Uterus (tissue), 4 donors: Measurements from ENCODE around the gene RPP30. TPM values are rescaled to one million over a fixed set of nuclear protein-coding genes. Genes with fewer than 3 reads are reported as not detected.

Experiments
- DNase-seq, 2 donors: peaks; one replicate each; pipeline ENCODE4 v3.0.0-alpha.2; 2019 to 2020
- H3K27ac ChIP-seq, 2 donors: fragments of 200-600 bp; sonication (generic); 1 replicate in 1 of 2; 2 replicates in 1 of 2; pipeline ENCODE4 v1.5.1; 2016 to 2018
- H3K27me3 ChIP-seq, 2 donors: fragments of 200-600 bp; sonication (generic); one replicate each; pipeline ENCODE4 v1.5.1; 2018 to 2019; ENCODE audit warnings: control low read depth in 1 of 2
- H3K36me3 ChIP-seq, 2 donors: fragments of 200-600 bp; sonication (generic); one replicate each; pipeline ENCODE4 v1.5.1; 2019; ENCODE audit warnings: control low read depth in 1 of 2
- H3K4me1 ChIP-seq, 2 donors: fragments of 200-600 bp; sonication (generic); one replicate each; pipeline ENCODE4 v1.5.1; 2018 to 2019; ENCODE audit warnings: control low read depth in 1 of 2
- H3K4me3 ChIP-seq, 2 donors: fragments of 200-600 bp; sonication (generic); 1 replicate in 1 of 2; 2 replicates in 1 of 2; pipeline ENCODE4 v1.5.1; 2018 to 2019; ENCODE audit warnings: mild to moderate bottlenecking in 1 of 2
- H3K9me3 ChIP-seq, 2 donors: fragments of 200-600 bp; sonication (generic); one replicate each; pipeline ENCODE4 v1.5.1; 2019; ENCODE audit warnings: control low read depth in 1 of 2
- CTCF ChIP-seq, 4 experiments: fragments of 200-600 bp in 2 of 4; fragments of 450-650 bp in 2 of 4; sonication (generic) in 2 of 4; IDR thresholded peaks; one replicate each; pipeline ENCODE4 v1.5.1; 2016 to 2019; ENCODE audit warnings: antibody characterized with exemption in 4 of 4, mild to moderate bottlenecking in 2 of 4, moderate library complexity in 1 of 4
- POLR2A ChIP-seq, 2 donors: fragments of 450-650 bp; IDR thresholded peaks; one replicate each; pipeline ENCODE4 v1.6.1; 2016; ENCODE audit warnings: antibody characterized with exemption in 2 of 2, mild to moderate bottlenecking in 1 of 2, moderate library complexity in 1 of 2
- intact Hi-C: fragments of 100-400 bp; cut with DNase I; formaldehyde crosslinking; loops from one replicate; pipeline ENCODE4 v1.15.1; 2023; ENCODE audit warnings: low total_unique reads
- total RNA-seq, 4 donors: library from RNA; depleted of rRNA in 3 of 4; stranded (reverse); fragments of >200 nt in 3 of 4; gene quantifications; one replicate each; pipeline versions ENCODE4 v1.1.0 to v1.2.4, GENCODE V29; 2014 to 2023
- donor health status: DM: yes; HTN: yes; CAD: no.

The RPP30 gene
- total RNA-seq, 4 donors from 2014 or later, result 10.9 to 61.1 (median 32.0) TPM

DNA sequence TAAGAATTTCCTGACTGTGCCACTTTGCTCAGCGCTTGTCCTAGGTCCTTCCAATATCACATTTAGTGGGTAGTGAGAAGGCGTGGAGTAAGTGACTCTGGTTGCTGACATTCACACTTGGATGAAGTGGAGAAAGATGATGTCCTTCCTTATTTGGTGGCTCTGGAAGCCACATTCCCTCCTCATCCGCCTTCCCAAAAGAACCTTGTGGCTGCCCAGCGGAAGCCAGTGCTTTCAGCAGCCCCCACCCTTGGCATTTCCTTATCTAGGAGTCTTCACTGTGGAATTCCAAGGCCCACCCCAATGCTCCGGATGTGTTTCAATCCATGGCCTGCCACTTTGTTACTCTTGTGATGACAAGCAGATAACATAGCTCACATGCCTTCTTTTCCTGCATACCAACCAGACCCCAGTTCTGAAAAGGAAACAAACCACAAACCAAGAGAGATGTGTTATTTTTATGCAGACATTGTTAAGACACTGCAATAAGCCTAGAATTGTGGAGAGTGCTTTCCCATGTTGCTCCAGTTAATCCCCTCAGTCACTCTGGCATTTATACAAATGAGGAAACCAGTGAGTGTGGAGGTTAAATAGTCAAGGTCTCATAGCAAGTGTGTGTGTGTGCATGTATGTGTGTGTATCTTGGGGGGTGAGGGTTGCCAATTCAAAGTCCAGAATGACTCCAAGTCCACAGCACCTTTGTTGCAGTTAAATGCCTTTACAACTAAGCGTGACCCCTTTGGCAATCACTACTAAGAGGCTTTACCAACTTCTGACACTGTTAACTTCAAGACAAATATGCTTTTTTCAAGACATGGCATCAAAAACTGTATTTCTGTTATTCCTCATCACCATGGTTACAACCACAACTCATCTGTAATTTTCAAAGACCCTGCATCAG, 59.4 kb downstream of the RPP30 start:
- H3K4me3 ChIP-seq, result no peak overlapping the region
- intact Hi-C loops, result no loop called here
- H3K4me1 ChIP-seq, result peaks cover 0 to 4% of the 10 kb centered on the region in 2 donors
- H3K36me3 ChIP-seq, result no peaks in the 10 kb centered on the region
- DNase-seq, result peak; percentile 14 to 28
- TF ChIP-seq POLR2A (IDR thresholded peaks at IDR 0.05) (no peak), CTCF (IDR thresholded peaks at IDR 0.05) (no peak)
- no peaks in the 10 kb centered on the region for H3K27me3 ChIP-seq
- peak overlapping the region in 1 of 2 donors; percentile 55 for H3K27ac ChIP-seq
- H3K9me3 ChIP-seq, result no peaks in the 10 kb centered on the region

- no peak for DNase-seq
- no peak overlapping the region for H3K27ac ChIP-seq
Observed at GRCh38 chr10:90935581-90936275, 64.0 kb downstream of the RPP30 start.

DNA sequence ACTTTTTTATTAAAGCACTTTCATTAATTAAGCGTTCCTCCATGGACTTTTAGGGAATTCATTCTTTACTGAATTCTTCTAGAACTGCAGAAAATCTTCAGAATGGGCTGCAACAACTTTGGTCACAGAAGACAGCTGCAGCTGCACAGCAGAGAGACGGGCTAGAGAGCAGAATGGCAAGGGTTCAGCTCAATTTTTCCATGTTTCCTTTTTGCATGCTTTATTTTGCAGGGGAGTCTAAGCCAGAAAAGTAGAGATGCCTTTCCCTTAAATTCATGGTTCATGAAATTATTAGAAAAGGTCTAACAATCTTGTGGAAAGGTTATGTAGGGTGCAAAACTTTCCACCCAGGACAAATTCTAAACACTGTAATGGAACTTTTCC, 64.5 kb downstream of the RPP30 start:
- intact Hi-C loops, result no loop called here
- H3K27me3 ChIP-seq, result no peaks in the 10 kb centered on the region
- no peaks in the 10 kb centered on the region for H3K36me3 ChIP-seq
- H3K4me1 ChIP-seq, result peaks cover 0 to 4% of the 10 kb centered on the region in 2 donors
- TF ChIP-seq CTCF (IDR thresholded peaks at IDR 0.05) (no peak), POLR2A (IDR thresholded peaks at IDR 0.05) (no peak)
- no peak for DNase-seq
- H3K27ac ChIP-seq, result no peak overlapping the region
- no peak overlapping the region for H3K4me3 ChIP-seq
- H3K9me3 ChIP-seq, result no peaks in the 10 kb centered on the region

More at GRCh38 chr10:90935581-90936275, 64.0 kb downstream of the RPP30 start:
- intact Hi-C loops, result no loop called here
- Histone ChIP-seq H3K4me1 (peaks cover 0 to 4% of the 10 kb centered on the region in 2 donors), H3K27me3 (no peaks in the 10 kb centered on the region), H3K4me3 (no peak overlapping the region), H3K36me3 (no peaks in the 10 kb centered on the region), H3K9me3 (no peaks in the 10 kb centered on the region)
- TF ChIP-seq POLR2A (IDR thresholded peaks at IDR 0.05), result no peak

DNA sequence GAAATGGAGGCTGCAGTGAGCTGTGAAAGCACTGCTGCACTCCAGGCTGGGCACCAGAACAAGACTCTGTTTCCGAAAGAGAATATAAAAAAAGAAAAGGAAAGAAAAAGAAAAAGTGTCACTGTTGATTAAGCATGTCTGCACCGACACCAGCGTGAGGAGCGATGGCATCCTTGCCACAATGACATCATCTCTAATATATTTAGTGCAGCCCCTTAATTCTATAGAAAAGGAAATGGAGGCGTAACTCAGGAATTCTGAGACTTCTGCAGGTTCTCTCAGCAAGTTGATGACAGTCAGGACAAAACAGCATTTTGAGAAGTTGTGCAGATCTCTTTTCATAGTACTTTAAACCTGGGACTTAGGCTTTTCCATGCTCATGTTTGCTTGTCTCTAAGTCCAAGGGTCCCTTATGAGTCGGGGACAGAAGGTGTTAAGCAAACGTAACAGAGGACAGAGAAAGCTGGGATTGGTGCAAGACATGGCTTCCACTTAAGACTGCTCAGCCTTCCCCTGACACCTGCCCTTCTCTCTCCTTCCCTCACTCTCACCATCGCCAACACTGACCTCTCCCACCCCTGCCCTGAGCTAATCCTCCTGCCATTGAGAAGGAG, 66.0 kb downstream of the RPP30 start:
- Histone ChIP-seq H3K4me1 (no peaks in the 10 kb centered on the region), H3K27ac (no peak overlapping the region), H3K4me3 (no peak overlapping the region), H3K36me3 (no peaks in the 10 kb centered on the region), H3K9me3 (no peaks in the 10 kb centered on the region), H3K27me3 (no peaks in the 10 kb centered on the region)
- no peak for DNase-seq
- intact Hi-C loops, result no loop called here
- TF ChIP-seq POLR2A (IDR thresholded peaks at IDR 0.05) (no peak), CTCF (IDR thresholded peaks at IDR 0.05) (no peak)

DNA sequence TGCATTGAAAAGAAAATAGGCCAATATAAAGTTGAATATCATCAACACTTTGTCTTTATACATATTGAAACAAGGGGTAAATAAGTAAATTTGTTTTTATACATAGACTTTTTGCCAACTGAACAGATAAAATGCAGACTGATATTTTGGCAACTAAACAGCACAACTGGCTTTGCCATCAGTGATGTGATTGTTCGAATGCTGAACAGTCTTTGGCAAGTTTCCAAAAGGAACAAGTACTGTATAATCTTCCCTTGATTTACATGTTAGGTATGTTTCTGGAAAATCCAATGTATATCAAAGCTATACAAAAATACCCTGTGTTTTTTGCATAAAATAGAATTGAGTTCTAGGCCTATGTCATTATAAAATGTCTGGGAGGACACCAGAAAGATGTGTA, 67.3 kb downstream of the RPP30 start:
- Histone ChIP-seq H3K9me3 (no peaks in the 10 kb centered on the region), H3K27ac (no peak overlapping the region), H3K27me3 (no peaks in the 10 kb centered on the region), H3K4me1 (no peaks in the 10 kb centered on the region), H3K4me3 (no peak overlapping the region), H3K36me3 (no peaks in the 10 kb centered on the region)
- no peak for DNase-seq
- TF ChIP-seq POLR2A (IDR thresholded peaks at IDR 0.05), result no peak
- no peak for TF ChIP-seq CTCF (IDR thresholded peaks at IDR 0.05)
- intact Hi-C loops, result no loop called here
